HG02870 (cell line): ENCODE results near the gene TBC1D3I.
"Not testable (repeated sequence)": the region's sequence is repeated elsewhere in the genome, so short reads cannot be mapped to it uniquely, and the experiment has no call there.

Experiments used
- ATAC-seq: cut with Tn5 transposase; IDR thresholded peaks from one replicate; pipeline ENCODE4 v1.9.1; 2021; ENCODE audit warnings: mild to moderate bottlenecking, moderate library complexity; ENCODE audit not compliant: unreplicated experiment

Gene TBC1D3I

GRCh38 chr17:36264470-36264869, at the start of gene TBC1D3I:
TBC1D3I (minus strand) TSS chr17:36264570; CDS start chr17:36262985, 1,585 bp downstream.
- ATAC-seq, result not testable (repeated sequence)

GRCh38 chr17:36295161-36295560, 30.8 kb upstream of the TBC1D3I start:
- ATAC-seq, result not testable (repeated sequence)

- not testable (repeated sequence) for ATAC-seq
Observed at GRCh38 chr17:36289965-36290612, 25.7 kb upstream of the TBC1D3I start.

- ATAC-seq, result not testable (repeated sequence)
Observed at GRCh38 chr17:36284219-36284618, 19.8 kb upstream of the TBC1D3I start.

- not testable (repeated sequence) for ATAC-seq
Observed at GRCh38 chr17:36283256-36283655, 18.9 kb upstream of the TBC1D3I start.

- not testable (repeated sequence) for ATAC-seq
Observed at GRCh38 chr17:36242046-36242445, 22.3 kb downstream of the TBC1D3I start.

GRCh38 chr17:36229644-36230043, 34.7 kb downstream of the TBC1D3I start:
- not testable (repeated sequence) for ATAC-seq

- not testable (repeated sequence) for ATAC-seq
Observed at GRCh38 chr17:36222967-36223366, 41.4 kb downstream of the TBC1D3I start.

GRCh38 chr17:36221581-36222100, 42.7 kb downstream of the TBC1D3I start:
- ATAC-seq, result not testable (repeated sequence)

- not testable (repeated sequence) for ATAC-seq
Observed at GRCh38 chr17:36220737-36221580, 43.4 kb downstream of the TBC1D3I start.

- ATAC-seq, result not testable (repeated sequence)
Observed at GRCh38 chr17:36219556-36219955, 44.8 kb downstream of the TBC1D3I start.

GRCh38 chr17:36215406-36216308, 48.7 kb downstream of the TBC1D3I start:
- not testable (repeated sequence) for ATAC-seq

- no peak for ATAC-seq
Observed at GRCh38 chr17:36214918-36215317, 49.5 kb downstream of the TBC1D3I start.

GRCh38 chr17:36213695-36214094, 50.7 kb downstream of the TBC1D3I start:
- ATAC-seq, result no peak

- no peak for ATAC-seq
Observed at GRCh38 chr17:36212966-36213365, 51.4 kb downstream of the TBC1D3I start.

GRCh38 chr17:36212272-36212605, 52.1 kb downstream of the TBC1D3I start:
- ATAC-seq, result no peak

- not testable (repeated sequence) for ATAC-seq
Observed at GRCh38 chr17:36211484-36212271, 52.7 kb downstream of the TBC1D3I start.

GRCh38 chr17:36210439-36211211, 53.7 kb downstream of the TBC1D3I start, which contains the start of gene CCL4L2:
CCL4L2 (plus strand) TSS chr17:36211063.
- peak; percentile 56 for ATAC-seq

GRCh38 chr17:36209575-36209974, 54.8 kb downstream of the TBC1D3I start:
- no peak for ATAC-seq
